Measurements from ENCODE around the gene OR6C68.
"Not testable (repeated sequence)": the region's sequence is repeated elsewhere in the genome, so short reads cannot be mapped to it uniquely, and the experiment has no call there.

OR6C68 gene

GRCh38 chr12:55446326-55446725 is 45.9 kb upstream of the OR6C68 start:
- H3K36me3 ChIP-seq (ENCODE audit: control insufficient read depth, low read length): no peaks in the 10 kb centered on the region
- no peaks in the 10 kb centered on the region for H3K27me3 ChIP-seq (ENCODE audit: control insufficient read depth, low read length)
- H3K4me3 ChIP-seq (ENCODE audit: low read length): no peak overlapping the region
- no peak overlapping the region for H3K27ac ChIP-seq (ENCODE audit: low read depth, low read length)
- no peaks in the 10 kb centered on the region for H4K20me1 ChIP-seq (ENCODE audit: control insufficient read depth, insufficient read depth, low read depth, low read length)
- H3K4me2 ChIP-seq (ENCODE audit: low read length): no peak overlapping the region
- H3K9me3 ChIP-seq (ENCODE audit: control insufficient read depth, insufficient read depth, low read length): no peaks in the 10 kb centered on the region
- H3K79me2 ChIP-seq (ENCODE audit: control insufficient read depth, low read length): no peaks in the 10 kb centered on the region
- peaks cover 33% of the 10 kb centered on the region for H3K4me1 ChIP-seq (ENCODE audit: control insufficient read depth, low read length)
- no peaks in the 10 kb centered on the region for H3F3A ChIP-seq (ENCODE audit: control insufficient read depth, insufficient read depth)
- TF ChIP-seq CTCF (IDR thresholded peaks at IDR 0.05; ENCODE audit: low read depth, low read length, poor library complexity, severe bottlenecking) (peak; percentile 31), EZH2phosphoT487 (IDR thresholded peaks at IDR 0.05; ENCODE audit: borderline replicate concordance, low read length) (no peak)
- H3K9me2 ChIP-seq (replicated peaks; ENCODE audit: control insufficient read depth, low read length): no peaks in the 10 kb centered on the region

GRCh38 chr12:55448825-55449224 is 43.4 kb upstream of the OR6C68 start:
- TF ChIP-seq CTCF (IDR thresholded peaks at IDR 0.05; ENCODE audit: low read depth, low read length, poor library complexity, severe bottlenecking) (no peak), EZH2phosphoT487 (IDR thresholded peaks at IDR 0.05; ENCODE audit: borderline replicate concordance, low read length) (no peak)
- H3K27ac ChIP-seq (ENCODE audit: low read depth, low read length): no peak overlapping the region

GRCh38 chr12:55464926-55465325 is 27.3 kb upstream of the OR6C68 start:
- not testable (repeated sequence) for H3K4me2 ChIP-seq (ENCODE audit: low read length); H3K9me3 ChIP-seq (ENCODE audit: control insufficient read depth, insufficient read depth, low read length); H3K4me3 ChIP-seq (ENCODE audit: low read length); H3K9me2 ChIP-seq (replicated peaks; ENCODE audit: control insufficient read depth, low read length); H3K27ac ChIP-seq (ENCODE audit: low read depth, low read length); H3F3A ChIP-seq (ENCODE audit: control insufficient read depth, insufficient read depth); H3K36me3 ChIP-seq (ENCODE audit: control insufficient read depth, low read length); H3K79me2 ChIP-seq (ENCODE audit: control insufficient read depth, low read length); H4K20me1 ChIP-seq (ENCODE audit: control insufficient read depth, insufficient read depth, low read depth, low read length); H3K27me3 ChIP-seq (ENCODE audit: control insufficient read depth, low read length)
- H3K4me1 ChIP-seq (ENCODE audit: control insufficient read depth, low read length): peaks cover 37% of the 10 kb centered on the region

More at GRCh38 chr12:55448825-55449224, 43.4 kb upstream of the OR6C68 start:
- Histone ChIP-seq H3K4me1 (ENCODE audit: control insufficient read depth, low read length) (peaks cover 29% of the 10 kb centered on the region), H3K9me3 (ENCODE audit: control insufficient read depth, insufficient read depth, low read length) (no peaks in the 10 kb centered on the region), H3K4me2 (ENCODE audit: low read length) (no peak overlapping the region), H3K9me2 (replicated peaks; ENCODE audit: control insufficient read depth, low read length) (no peaks in the 10 kb centered on the region; the same call in 1 of the 2 replicates), H3F3A (ENCODE audit: control insufficient read depth, insufficient read depth) (no peaks in the 10 kb centered on the region), H3K4me3 (ENCODE audit: low read length) (no peak overlapping the region), H3K36me3 (ENCODE audit: control insufficient read depth, low read length) (no peaks in the 10 kb centered on the region), H3K79me2 (ENCODE audit: control insufficient read depth, low read length) (no peaks in the 10 kb centered on the region), H4K20me1 (ENCODE audit: control insufficient read depth, insufficient read depth, low read depth, low read length) (no peaks in the 10 kb centered on the region), H3K27me3 (ENCODE audit: control insufficient read depth, low read length) (no peaks in the 10 kb centered on the region)

GRCh38 chr12:55467836-55468235 is 24.3 kb upstream of the OR6C68 start:
- Histone ChIP-seq H3K4me1 (ENCODE audit: control insufficient read depth, low read length) (peaks cover 42% of the 10 kb centered on the region), H3K36me3 (ENCODE audit: control insufficient read depth, low read length) (peaks cover 6% of the 10 kb centered on the region), H3K27me3 (ENCODE audit: control insufficient read depth, low read length) (no peaks in the 10 kb centered on the region), H3F3A (ENCODE audit: control insufficient read depth, insufficient read depth) (no peaks in the 10 kb centered on the region), H3K4me3 (ENCODE audit: low read length) (peak overlapping the region; percentile 59), H4K20me1 (ENCODE audit: control insufficient read depth, insufficient read depth, low read depth, low read length) (no peaks in the 10 kb centered on the region), H3K27ac (ENCODE audit: low read depth, low read length) (peak overlapping the region; percentile 63), H3K79me2 (ENCODE audit: control insufficient read depth, low read length) (no peaks in the 10 kb centered on the region), H3K9me2 (replicated peaks; ENCODE audit: control insufficient read depth, low read length) (no peaks in the 10 kb centered on the region), H3K9me3 (ENCODE audit: control insufficient read depth, insufficient read depth, low read length) (peaks cover 4% of the 10 kb centered on the region; the same call in 1 of the 2 replicates), H3K4me2 (ENCODE audit: low read length) (peak overlapping the region; percentile 67)
- no peak for TF ChIP-seq CTCF (IDR thresholded peaks at IDR 0.05; ENCODE audit: low read depth, low read length, poor library complexity, severe bottlenecking)
- no peak for TF ChIP-seq EZH2phosphoT487 (IDR thresholded peaks at IDR 0.05; ENCODE audit: borderline replicate concordance, low read length)
